HG03558 (cell line): ENCODE data around the gene CBX3.
"Not testable (repeated sequence)": the region's sequence is repeated elsewhere in the genome, so short reads cannot be mapped to it uniquely, and the experiment has no call there.

Experiments used
- ATAC-seq: cut with Tn5 transposase; IDR thresholded peaks from one replicate; pipeline ENCODE4 v1.9.1; 2021; ENCODE audit warnings: moderate number of reproducible peaks; ENCODE audit not compliant: unreplicated experiment; ENCODE audit errors: extremely low read depth

CBX3 gene

GRCh38 chr7:26201247-26202018 lies at the start of gene CBX3:
CBX3 (plus strand) TSS chr7:26201745; CDS start chr7:26202999, 1,254 bp downstream.
- peak; percentile 24 for ATAC-seq

- ATAC-seq, result peak; percentile 42
These were observed 49.4 kb upstream of the CBX3 start, which contains the start of gene NFE2L3 for GRCh38 chr7:26151953-26152781. NFE2L3 (plus strand) TSS chr7:26152198; CDS start chr7:26152499, 301 bp downstream.

GRCh38 chr7:26152782-26153240 lies 48.7 kb upstream of the CBX3 start:
- ATAC-seq, result not testable (repeated sequence)

GRCh38 chr7:26153241-26153822 lies 48.2 kb upstream of the CBX3 start:
- ATAC-seq, result no peak

GRCh38 chr7:26153823-26154783 lies 47.4 kb upstream of the CBX3 start:
- no peak for ATAC-seq

GRCh38 chr7:26155531-26156375 lies 45.8 kb upstream of the CBX3 start:
- no peak for ATAC-seq

GRCh38 chr7:26156451-26157420 lies 44.8 kb upstream of the CBX3 start:
- ATAC-seq, result no peak

- ATAC-seq, result no peak
These were observed 43.9 kb upstream of the CBX3 start for GRCh38 chr7:26157520-26158105.

- ATAC-seq, result no peak
These were observed 42.3 kb upstream of the CBX3 start for GRCh38 chr7:26159243-26159642.

GRCh38 chr7:26160896-26161295 lies 40.6 kb upstream of the CBX3 start:
- no peak for ATAC-seq

- ATAC-seq, result no peak
These were observed 39.1 kb upstream of the CBX3 start for GRCh38 chr7:26162431-26162830.

- not testable (repeated sequence) for ATAC-seq
These were observed 37.7 kb upstream of the CBX3 start for GRCh38 chr7:26163804-26164203.

- ATAC-seq, result no peak
These were observed 35.4 kb upstream of the CBX3 start for GRCh38 chr7:26165950-26166683.

GRCh38 chr7:26166684-26167266 lies 34.8 kb upstream of the CBX3 start:
- ATAC-seq, result no peak

GRCh38 chr7:26167303-26167934 lies 34.1 kb upstream of the CBX3 start:
- peak; percentile 52 for ATAC-seq
